SU-DHL-6 (cell line): ENCODE measurements around the gene ADAR.

ENCODE experiments used
- CTCF ChIP-seq: fragments of 200-600 bp; sonication (generic); IDR thresholded peaks from one replicate; pipeline ENCODE4 v1.5.1; 2017; ENCODE audit warnings: antibody characterized with exemption, mild to moderate bottlenecking, low read length, moderate library complexity; ENCODE audit not compliant: insufficient read depth, poor library complexity, severe bottlenecking
- EZH2phosphoT487 ChIP-seq: fragments of 200-600 bp; sonication (generic), shearing (Covaris generic); conservative IDR thresholded peaks from 2 replicates; pipeline ENCODE4 v1.6.1; 2018; ENCODE audit warnings: mild to moderate bottlenecking, antibody characterized with exemption, low read length, moderate library complexity, mixed read lengths

GRCh38 chr1:154541231-154541630 is 66.8 kb downstream of the ADAR start:
- TF ChIP-seq CTCF (no peak), EZH2phosphoT487 (no peak)
